C4-2B (cell line): ENCODE data around the gene CDC42EP2.

ENCODE experiments used
- ZFX ChIP-seq: fragments of 450-650 bp; IDR thresholded peaks from 2 replicates; pipeline ENCODE4 v1.6.1; 2017
- TF ChIP-seq, protein P1 (sequence below): fragments of 450-650 bp; conservative IDR thresholded peaks from 2 replicates; pipeline ENCODE4 v1.5.1; 2017; ENCODE audit warnings: mild to moderate bottlenecking

DNA sequence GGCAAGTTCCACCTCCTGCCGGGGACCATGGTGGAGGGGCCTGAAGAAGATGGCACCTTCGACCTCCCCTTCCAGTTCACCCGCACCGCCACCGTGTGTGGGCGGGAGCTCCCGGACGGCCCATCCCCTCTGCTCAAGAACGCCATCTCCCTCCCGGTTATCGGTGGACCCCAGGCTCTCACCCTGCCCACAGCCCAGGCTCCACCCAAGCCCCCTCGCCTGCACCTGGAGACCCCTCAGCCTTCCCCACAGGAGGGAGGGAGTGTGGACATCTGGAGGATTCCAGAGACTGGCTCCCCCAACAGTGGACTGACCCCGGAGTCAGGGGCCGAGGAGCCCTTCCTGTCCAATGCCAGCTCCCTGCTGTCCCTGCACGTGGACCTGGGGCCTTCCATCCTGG, 6.4 kb downstream of the CDC42EP2 start:
- TF ChIP-seq, protein P1, sequence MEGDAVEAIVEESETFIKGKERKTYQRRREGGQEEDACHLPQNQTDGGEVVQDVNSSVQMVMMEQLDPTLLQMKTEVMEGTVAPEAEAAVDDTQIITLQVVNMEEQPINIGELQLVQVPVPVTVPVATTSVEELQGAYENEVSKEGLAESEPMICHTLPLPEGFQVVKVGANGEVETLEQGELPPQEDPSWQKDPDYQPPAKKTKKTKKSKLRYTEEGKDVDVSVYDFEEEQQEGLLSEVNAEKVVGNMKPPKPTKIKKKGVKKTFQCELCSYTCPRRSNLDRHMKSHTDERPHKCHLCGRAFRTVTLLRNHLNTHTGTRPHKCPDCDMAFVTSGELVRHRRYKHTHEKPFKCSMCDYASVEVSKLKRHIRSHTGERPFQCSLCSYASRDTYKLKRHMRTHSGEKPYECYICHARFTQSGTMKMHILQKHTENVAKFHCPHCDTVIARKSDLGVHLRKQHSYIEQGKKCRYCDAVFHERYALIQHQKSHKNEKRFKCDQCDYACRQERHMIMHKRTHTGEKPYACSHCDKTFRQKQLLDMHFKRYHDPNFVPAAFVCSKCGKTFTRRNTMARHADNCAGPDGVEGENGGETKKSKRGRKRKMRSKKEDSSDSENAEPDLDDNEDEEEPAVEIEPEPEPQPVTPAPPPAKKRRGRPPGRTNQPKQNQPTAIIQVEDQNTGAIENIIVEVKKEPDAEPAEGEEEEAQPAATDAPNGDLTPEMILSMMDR = no peak
- no peak for TF ChIP-seq ZFX
